Measurements from ENCODE around the gene EHD1. TPM values are rescaled to one million over a fixed set of nuclear protein-coding genes. Genes with fewer than 3 reads are reported as not detected.

EHD1 gene
- total RNA-seq, 4 donors from 2014 or later: 35.2 to 93.9 (median 42.6) TPM

DNA sequence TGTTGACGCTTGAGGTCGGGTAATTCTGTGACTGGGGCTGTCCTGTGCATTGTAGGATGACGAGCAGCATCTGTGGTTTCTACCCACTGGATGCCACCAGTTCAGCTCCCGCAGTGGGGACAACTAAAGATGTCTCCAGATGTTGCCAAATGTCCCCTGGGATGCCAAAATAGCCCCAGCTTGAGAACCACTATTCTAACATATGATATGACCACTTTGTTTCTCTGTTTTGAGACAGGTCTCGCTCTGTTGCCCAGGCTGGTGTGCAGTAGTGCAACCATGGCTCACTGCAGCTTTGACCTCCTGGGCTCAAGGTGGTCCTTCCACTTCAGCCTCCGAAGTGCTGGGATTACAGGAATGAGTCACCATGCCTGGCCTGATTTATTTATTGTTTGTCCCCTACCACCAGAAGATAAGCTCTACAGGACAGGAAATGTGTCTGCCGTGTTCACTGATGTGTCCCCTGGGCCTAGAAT lies 63.7 kb downstream of the EHD1 start:
- Histone ChIP-seq H3K4me1 (peaks cover 0 to 8% (median 2%) of the 10 kb centered on the region in 4 donors), H3K4me3 (no peak overlapping the region), H3K36me3 (no peaks in the 10 kb centered on the region), H3K27ac (no peak overlapping the region), H3K9me3 (no peaks in the 10 kb centered on the region), H3K27me3 (no peaks in the 10 kb centered on the region)
- no peak for DNase-seq (ENCODE audit: low spot score in 2 of 2)
- WGBS, 2 donors: 63 to 70% methylated on average over 7 of the region's 7 CpGs
- no peak for TF ChIP-seq EP300 (IDR thresholded peaks at IDR 0.05)
- TF ChIP-seq, protein P1, sequence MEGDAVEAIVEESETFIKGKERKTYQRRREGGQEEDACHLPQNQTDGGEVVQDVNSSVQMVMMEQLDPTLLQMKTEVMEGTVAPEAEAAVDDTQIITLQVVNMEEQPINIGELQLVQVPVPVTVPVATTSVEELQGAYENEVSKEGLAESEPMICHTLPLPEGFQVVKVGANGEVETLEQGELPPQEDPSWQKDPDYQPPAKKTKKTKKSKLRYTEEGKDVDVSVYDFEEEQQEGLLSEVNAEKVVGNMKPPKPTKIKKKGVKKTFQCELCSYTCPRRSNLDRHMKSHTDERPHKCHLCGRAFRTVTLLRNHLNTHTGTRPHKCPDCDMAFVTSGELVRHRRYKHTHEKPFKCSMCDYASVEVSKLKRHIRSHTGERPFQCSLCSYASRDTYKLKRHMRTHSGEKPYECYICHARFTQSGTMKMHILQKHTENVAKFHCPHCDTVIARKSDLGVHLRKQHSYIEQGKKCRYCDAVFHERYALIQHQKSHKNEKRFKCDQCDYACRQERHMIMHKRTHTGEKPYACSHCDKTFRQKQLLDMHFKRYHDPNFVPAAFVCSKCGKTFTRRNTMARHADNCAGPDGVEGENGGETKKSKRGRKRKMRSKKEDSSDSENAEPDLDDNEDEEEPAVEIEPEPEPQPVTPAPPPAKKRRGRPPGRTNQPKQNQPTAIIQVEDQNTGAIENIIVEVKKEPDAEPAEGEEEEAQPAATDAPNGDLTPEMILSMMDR (IDR thresholded peaks at IDR 0.05): no peak
- no peak for TF ChIP-seq POLR2A (IDR thresholded peaks at IDR 0.05)

DNA sequence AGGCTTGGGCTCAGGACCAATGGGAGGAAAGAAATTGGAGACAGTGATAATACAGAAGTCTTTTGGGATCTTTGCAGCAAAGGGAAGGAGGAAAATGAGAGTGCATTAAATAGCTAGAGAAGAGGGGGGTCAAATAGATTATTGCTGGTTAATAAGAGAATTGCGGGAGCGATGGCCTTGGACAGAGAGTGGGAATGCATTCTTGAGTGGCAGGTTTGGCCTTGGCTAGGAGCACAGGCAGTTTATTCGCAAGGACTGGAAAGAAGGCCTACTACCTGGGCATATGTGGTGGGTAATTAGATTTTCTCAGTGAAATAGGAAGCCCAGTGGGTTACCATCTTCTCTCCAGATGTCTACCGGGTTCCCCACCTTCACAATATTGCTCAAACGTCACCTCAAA lies 64.6 kb downstream of the EHD1 start:
- Histone ChIP-seq H3K27me3 (no peaks in the 10 kb centered on the region), H3K9me3 (no peaks in the 10 kb centered on the region), H3K27ac (no peak overlapping the region), H3K4me1 (peaks cover 0 to 17% (median 9%) of the 10 kb centered on the region in 4 donors), H3K36me3 (no peaks in the 10 kb centered on the region), H3K4me3 (no peak overlapping the region)
- 80 to 85% methylated on average over 5 of the region's 5 CpGs for WGBS, 2 donors
- TF ChIP-seq, protein P1 (IDR thresholded peaks at IDR 0.05): no peak
- no peak for TF ChIP-seq EP300 (IDR thresholded peaks at IDR 0.05)
- no peak for TF ChIP-seq POLR2A (IDR thresholded peaks at IDR 0.05)
- DNase-seq (ENCODE audit: low spot score in 2 of 2): no peak

DNA sequence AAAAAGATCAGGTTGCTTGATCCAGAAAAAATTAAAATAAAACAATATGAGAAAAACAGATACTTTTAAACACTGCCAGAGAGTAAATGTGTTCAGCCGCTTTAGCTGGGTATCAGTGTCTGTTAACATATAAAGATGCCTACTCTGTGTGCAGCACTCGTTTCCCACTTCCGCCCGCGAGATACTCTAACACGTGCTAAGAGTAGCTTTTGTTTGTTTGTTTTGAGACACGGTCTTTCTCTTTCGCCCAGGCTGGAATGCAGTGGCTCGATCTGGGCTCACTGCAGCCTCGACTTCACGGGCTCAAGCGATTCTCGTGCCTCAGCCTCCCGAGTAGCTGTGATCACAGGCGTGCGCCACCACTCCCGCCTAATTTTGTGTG lies 67.5 kb downstream of the EHD1 start:
- Histone ChIP-seq H3K4me1 (peaks cover 0 to 25% (median 9%) of the 10 kb centered on the region in 4 donors), H3K27ac (peak overlapping the region in 3 of 4 donors; percentile 32 to 81 (median 70)), H3K27me3 (no peaks in the 10 kb centered on the region), H3K36me3 (peaks cover 0 to 26% (median 0%) of the 10 kb centered on the region in 3 donors), H3K9me3 (no peaks in the 10 kb centered on the region), H3K4me3 (peak overlapping the region; percentile 47 to 74 (median 69))
- peak in 1 of 2 donors; percentile 8 for DNase-seq (ENCODE audit: low spot score in 2 of 2)
- WGBS, 2 donors: 51 to 54% methylated on average over 17 of the region's 17 CpGs
- TF ChIP-seq EP300 (IDR thresholded peaks at IDR 0.05) (no peak), POLR2A (IDR thresholded peaks at IDR 0.05) (no peak)
- TF ChIP-seq, protein P1 (IDR thresholded peaks at IDR 0.05): no peak

DNA sequence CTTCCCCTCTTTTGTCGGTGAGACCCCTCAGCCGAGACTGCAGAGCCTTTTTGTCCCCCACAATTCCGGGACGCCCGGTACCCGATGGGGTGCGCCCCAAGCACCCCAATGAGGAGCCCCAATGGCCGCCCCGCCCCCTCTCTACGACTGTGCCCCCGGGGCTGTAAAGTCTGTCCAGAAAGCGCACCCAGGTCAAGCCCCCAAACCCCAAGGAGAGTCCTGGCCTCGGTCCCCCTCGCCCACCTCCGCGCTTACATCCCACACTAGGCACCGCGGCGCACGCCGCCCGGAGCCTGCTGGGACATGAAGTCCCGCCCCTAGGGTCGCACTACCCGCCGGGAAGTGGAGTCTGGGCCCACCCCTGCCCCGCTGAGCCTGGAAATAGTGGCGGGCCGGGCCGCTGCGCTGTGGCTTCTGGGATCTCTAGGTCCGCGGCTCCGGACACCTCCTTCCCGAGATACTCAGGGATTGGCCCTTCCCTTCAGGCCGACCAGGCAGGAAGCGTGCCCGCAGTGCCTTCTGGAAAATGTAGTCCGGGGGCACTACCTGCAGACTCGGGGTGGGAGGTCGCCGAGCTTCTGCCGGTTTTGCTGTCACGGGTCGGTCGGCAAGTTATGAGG lies 68.0 kb downstream of the EHD1 start, which contains the start of gene MEN1:
MEN1 (minus strand) TSS at position 281 of the 620 bp plus-strand sequence. CDS start 442 bp downstream, outside the sequence.
- 1 to 2% methylated on average over 36 to 45 of the region's 46 CpGs for WGBS, 2 donors
- Histone ChIP-seq H3K4me1 (peaks cover 0 to 25% (median 9%) of the 10 kb centered on the region in 4 donors), H3K27ac (peak within 1 kb of the TSS in 3 of 4 donors; percentile 70 to 81 (median 77)), H3K27me3 (no peaks in the 10 kb centered on the region), H3K9me3 (no peaks in the 10 kb centered on the region), H3K4me3 (peak within 1 kb of the TSS; percentile 47 to 74 (median 69)), H3K36me3 (peaks cover 0 to 31% (median 0%) of the 10 kb centered on the region in 3 donors)
- peak; percentile 91 to 93 for DNase-seq (ENCODE audit: low spot score in 2 of 2)
- peak; percentile 90 to 93 for TF ChIP-seq EP300 (IDR thresholded peaks at IDR 0.05)
- TF ChIP-seq POLR2A (IDR thresholded peaks at IDR 0.05): peak; percentile 47 to 76
- TF ChIP-seq, protein P1 (IDR thresholded peaks at IDR 0.05): peak in 2 of 5 experiments; percentile 15 to 54

DNA sequence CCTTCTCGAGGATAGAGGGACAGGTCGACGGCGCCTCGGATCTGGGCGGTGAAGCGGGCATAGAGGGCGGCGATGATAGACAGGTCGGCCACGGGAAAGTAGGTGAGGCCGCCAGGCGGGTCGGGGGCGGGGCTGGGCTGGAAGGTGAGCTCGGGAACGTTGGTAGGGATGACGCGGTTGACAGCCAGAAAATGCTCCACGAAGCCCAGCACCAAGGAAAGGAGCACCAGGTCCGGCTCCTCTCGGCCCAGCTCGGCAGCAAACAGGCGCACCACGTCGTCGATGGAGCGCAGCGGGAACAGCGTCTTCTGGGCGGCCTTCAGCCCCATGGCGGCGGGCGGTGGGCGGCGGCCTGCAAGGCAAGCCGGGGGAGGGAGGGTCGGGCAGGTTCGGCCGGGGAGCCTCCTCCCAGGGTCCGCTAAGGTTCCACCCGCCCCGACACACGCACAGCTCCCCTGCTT lies 68.6 kb downstream of the EHD1 start:
- H3K9me3 ChIP-seq: no peaks in the 10 kb centered on the region
- H3K27ac ChIP-seq: peak overlapping the region in 3 of 4 donors; percentile 70 to 81 (median 77)
- H3K27me3 ChIP-seq: no peaks in the 10 kb centered on the region
- peaks cover 0 to 26% (median 9%) of the 10 kb centered on the region in 4 donors for H3K4me1 ChIP-seq
- DNase-seq (ENCODE audit: low spot score in 2 of 2): no peak
- H3K36me3 ChIP-seq: peaks cover 0 to 37% (median 0%) of the 10 kb centered on the region in 3 donors
- peak overlapping the region; percentile 47 to 74 (median 69) for H3K4me3 ChIP-seq
- TF ChIP-seq, protein P1 (IDR thresholded peaks at IDR 0.05): no peak
- TF ChIP-seq EP300 (IDR thresholded peaks at IDR 0.05) (no peak), POLR2A (IDR thresholded peaks at IDR 0.05) (no peak)
- WGBS, 2 donors: 3 to 6% methylated on average over 20 to 28 of the region's 44 CpGs
